PC-9 (cell line): ENCODE data around the gene HBG2.

ENCODE experiments used
- EZH2 ChIP-seq: fragments of 200-600 bp; sonication (generic); IDR thresholded peaks from 2 replicates; pipeline ENCODE4 v1.8.0; 2017; ENCODE audit warnings: antibody characterized with exemption, low read depth
- TF ChIP-seq, protein P1 (sequence below): fragments of 200-600 bp; sonication (generic); conservative IDR thresholded peaks from 2 replicates; pipeline ENCODE4 v1.6.1; 2017; ENCODE audit warnings: mixed run types, antibody characterized with exemption, mild to moderate bottlenecking, moderate library complexity

DNA sequence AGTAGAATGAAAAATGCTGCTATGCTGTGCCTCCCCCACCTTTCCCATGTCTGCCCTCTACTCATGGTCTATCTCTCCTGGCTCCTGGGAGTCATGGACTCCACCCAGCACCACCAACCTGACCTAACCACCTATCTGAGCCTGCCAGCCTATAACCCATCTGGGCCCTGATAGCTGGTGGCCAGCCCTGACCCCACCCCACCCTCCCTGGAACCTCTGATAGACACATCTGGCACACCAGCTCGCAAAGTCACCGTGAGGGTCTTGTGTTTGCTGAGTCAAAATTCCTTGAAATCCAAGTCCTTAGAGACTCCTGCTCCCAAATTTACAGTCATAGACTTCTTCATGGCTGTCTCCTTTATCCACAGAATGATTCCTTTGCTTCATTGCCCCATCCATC, 30.1 kb upstream of the HBG2 start:
- TF ChIP-seq, protein P1, sequence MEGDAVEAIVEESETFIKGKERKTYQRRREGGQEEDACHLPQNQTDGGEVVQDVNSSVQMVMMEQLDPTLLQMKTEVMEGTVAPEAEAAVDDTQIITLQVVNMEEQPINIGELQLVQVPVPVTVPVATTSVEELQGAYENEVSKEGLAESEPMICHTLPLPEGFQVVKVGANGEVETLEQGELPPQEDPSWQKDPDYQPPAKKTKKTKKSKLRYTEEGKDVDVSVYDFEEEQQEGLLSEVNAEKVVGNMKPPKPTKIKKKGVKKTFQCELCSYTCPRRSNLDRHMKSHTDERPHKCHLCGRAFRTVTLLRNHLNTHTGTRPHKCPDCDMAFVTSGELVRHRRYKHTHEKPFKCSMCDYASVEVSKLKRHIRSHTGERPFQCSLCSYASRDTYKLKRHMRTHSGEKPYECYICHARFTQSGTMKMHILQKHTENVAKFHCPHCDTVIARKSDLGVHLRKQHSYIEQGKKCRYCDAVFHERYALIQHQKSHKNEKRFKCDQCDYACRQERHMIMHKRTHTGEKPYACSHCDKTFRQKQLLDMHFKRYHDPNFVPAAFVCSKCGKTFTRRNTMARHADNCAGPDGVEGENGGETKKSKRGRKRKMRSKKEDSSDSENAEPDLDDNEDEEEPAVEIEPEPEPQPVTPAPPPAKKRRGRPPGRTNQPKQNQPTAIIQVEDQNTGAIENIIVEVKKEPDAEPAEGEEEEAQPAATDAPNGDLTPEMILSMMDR: no peak
- TF ChIP-seq EZH2: no peak
